GM12801 (cell line): ENCODE results near the gene NCOA7.

ENCODE experiments used
- TF ChIP-seq, protein P1 (sequence below): IDR thresholded peaks from one replicate; pipeline ENCODE4 v1.5.1; 2011; ENCODE audit warnings: control low read depth; ENCODE audit not compliant: insufficient read length; ENCODE audit errors: extremely low read depth

The NCOA7 gene

DNA sequence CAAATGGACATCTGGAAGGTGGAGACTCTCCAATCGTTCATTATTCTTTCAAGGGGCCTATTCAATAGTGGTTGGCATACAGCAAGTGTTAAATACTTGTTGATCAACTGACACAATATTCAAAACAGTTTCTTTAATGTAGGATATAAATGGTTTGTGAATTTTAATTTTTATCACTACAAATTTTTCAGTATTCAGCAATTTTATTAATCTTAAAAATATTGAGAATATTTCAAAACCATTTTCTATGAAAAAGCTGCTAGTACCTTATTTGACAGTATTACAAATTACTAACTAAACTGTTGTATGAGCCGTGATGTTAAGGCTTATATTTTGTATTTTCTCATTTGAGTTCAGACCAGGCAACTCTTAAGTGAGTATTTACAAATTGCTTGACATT is 32.4 kb downstream of the NCOA7 start:
- TF ChIP-seq, protein P1, sequence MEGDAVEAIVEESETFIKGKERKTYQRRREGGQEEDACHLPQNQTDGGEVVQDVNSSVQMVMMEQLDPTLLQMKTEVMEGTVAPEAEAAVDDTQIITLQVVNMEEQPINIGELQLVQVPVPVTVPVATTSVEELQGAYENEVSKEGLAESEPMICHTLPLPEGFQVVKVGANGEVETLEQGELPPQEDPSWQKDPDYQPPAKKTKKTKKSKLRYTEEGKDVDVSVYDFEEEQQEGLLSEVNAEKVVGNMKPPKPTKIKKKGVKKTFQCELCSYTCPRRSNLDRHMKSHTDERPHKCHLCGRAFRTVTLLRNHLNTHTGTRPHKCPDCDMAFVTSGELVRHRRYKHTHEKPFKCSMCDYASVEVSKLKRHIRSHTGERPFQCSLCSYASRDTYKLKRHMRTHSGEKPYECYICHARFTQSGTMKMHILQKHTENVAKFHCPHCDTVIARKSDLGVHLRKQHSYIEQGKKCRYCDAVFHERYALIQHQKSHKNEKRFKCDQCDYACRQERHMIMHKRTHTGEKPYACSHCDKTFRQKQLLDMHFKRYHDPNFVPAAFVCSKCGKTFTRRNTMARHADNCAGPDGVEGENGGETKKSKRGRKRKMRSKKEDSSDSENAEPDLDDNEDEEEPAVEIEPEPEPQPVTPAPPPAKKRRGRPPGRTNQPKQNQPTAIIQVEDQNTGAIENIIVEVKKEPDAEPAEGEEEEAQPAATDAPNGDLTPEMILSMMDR: no peak

DNA sequence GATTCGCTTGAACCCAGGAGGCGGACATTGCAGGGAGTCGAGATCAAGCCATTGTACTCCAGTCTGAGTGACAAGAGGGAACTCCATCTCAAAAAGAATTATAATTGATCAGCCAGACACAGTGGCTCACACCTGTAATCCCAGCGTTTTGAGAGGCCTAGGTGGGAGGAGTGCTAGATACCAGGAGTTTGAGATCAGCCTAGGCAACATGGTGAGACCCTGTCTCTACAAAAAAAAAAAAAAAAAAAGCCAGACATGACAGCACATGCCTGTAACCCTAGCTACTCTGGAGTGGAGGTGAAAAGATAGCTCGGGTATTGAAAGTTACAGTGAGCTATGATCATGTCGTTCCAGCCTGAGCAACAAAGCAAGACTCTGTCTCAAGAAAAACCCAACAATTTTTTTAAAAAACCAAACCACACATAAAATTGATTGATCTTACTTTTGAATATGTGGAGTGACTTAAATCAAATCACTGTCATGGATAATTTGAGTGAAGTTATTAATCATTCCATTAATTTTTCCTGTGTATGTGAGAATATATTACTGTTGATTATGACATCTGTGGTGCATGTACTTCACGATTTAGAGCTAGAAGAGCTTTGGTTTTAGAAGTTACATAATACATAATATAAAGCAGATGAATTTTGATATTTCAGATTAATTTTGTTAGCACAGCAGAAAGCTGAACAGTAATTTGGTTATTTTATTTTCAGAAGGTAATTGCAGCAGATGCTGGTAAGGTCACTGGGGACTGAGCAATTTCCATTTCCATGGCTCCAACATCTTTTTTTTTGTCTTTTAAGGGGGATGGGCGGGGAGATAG is 34.4 kb downstream of the NCOA7 start:
- TF ChIP-seq, protein P1: no peak

DNA sequence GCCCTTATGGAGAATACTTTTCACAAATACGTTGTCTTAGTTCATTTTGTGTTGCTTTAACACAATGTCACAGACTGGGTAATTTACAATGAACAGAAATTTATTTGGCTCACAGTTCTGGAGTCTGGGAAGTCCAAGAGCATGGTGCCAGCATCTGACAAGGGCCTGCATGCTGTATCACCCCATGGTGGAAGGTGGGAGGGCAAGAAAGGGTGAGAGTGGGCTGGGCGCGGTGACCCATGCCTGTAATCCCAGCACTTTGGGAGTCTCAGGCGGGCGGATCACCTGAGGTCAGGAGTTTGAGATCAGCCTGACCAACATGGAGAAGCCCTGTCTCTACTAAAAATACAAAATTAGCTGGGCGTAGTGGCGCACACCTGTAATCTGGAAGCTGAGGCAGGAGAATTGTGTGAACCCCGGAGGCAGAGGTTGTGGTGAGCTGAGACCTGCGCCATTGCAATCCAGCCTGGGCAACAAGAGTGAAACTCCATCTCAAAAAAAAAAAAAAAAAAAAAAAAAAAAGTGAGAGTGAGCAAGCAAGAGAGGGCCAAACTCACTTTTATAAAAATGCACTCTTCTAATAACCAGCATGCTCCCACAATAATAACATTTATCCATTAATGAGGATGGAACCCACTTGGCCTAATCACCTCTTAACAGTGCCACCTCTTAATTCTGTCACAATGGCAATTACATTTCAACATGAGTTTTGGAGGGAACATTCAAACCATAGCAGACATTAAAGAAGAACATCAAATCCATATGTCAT is 36.1 kb downstream of the NCOA7 start:
- TF ChIP-seq, protein P1: no peak

DNA sequence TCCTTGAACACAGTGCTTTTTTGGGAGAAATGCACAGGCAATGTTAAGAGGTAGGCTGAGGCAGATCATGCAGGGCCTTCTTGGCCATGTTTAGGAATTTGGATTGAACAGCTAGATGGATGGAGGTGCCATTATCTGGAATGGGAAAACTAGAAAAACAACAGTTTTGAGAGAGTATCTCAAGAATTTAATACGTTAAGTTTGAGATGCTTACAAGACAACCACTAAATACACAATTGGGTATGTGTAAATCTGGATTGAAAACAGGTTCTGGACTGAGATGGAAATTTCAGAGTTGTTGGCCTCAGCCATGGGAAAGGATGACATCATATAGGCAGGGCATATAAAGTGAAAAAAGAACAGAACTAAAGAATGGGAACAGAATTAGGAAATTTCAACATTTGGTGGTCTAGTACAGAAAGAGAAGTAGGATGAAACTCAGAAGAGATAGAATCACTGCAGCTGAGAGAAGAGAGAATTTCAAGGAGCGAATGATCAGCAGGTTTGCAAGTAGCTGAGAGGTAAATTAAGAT is 37.1 kb downstream of the NCOA7 start:
- TF ChIP-seq, protein P1: no peak

DNA sequence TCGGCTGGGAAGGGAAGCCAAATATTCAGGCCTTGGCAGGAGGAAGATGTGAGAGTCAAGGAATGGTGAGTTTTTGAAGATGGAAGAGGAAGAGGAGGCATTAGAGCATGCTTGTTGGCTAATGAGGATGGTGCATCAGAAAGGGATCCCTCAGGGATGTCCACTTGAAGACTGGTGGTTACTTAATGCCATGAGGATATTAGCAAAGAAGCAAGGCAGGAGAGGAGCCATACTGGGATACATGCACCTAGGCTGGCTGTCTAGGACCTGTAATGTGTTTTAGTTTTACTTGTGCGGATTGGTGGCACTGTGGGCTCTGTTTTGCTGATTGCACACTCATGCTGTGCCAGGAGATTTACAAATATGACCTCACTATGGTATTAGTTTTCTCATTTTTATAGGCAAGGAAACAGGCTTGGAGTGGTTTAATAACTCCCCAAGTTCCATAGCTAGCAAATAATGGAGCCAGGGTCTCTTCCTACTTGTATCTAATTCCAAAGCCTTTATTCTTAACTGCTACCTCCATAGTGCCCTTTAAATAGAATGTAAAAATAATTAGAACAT is 37.8 kb downstream of the NCOA7 start:
- TF ChIP-seq, protein P1: no peak

DNA sequence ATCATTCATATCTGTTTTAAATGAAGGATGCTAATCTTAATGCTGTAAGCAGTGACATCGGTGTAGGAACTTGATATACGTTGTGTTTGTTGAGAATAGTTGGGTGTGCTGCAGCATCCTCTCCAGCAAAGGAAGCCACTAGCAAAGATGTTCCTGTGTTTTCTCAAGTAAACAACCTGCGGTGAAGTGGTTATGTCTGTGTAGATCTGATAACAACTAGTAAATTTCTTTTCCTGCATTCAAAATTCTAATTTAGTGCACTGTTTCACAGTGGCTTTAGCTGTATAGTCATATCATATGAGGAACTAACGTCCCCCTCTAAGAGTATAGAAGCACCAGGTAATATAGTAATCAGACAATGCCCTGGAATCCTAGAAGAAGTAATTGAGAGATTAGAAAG is 38.7 kb downstream of the NCOA7 start:
- TF ChIP-seq, protein P1: no peak

DNA sequence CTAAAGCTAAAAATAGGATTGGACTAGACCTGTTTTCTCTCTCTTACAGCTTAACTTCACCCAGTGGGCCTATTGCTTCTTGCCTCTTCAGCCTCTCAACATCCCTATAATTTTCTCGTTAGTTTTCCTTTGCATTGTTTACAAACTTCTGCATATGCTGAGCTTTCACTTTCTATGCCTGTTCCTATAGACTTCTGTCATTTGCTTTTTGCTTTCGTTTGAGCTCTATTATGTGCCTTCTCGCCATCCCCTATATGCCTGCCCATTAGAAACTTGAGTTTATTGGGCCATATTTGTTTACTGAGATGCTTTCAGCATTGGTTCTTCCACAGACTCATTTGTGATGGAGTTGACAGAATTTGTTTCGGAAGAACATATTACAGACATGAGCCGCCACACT is 40.9 kb downstream of the NCOA7 start:
- TF ChIP-seq, protein P1: no peak
